GM19240 (cell line): Measurements from ENCODE around the gene IQSEC3.
A peak's percentile ranks its signal among the peaks of the same experiment; 100 is the strongest.
"Not testable (repeated sequence)": the region's sequence is repeated elsewhere in the genome, so short reads cannot be mapped to it uniquely, and the experiment has no call there.

Experiments used
- DNase-seq: peaks from one replicate; pipeline ENCODE4 v3.0.0; 2011; ENCODE audit warnings: low spot score; ENCODE audit not compliant: insufficient read length

IQSEC3 gene

GRCh38 chr12:66428-66781, at the start of gene IQSEC3:
TSS of gene IQSEC3 (plus strand) at chr12:66767. CDS start at chr12:66883, 116 bp downstream.
- DNase-seq, result not testable (repeated sequence)

DNA sequence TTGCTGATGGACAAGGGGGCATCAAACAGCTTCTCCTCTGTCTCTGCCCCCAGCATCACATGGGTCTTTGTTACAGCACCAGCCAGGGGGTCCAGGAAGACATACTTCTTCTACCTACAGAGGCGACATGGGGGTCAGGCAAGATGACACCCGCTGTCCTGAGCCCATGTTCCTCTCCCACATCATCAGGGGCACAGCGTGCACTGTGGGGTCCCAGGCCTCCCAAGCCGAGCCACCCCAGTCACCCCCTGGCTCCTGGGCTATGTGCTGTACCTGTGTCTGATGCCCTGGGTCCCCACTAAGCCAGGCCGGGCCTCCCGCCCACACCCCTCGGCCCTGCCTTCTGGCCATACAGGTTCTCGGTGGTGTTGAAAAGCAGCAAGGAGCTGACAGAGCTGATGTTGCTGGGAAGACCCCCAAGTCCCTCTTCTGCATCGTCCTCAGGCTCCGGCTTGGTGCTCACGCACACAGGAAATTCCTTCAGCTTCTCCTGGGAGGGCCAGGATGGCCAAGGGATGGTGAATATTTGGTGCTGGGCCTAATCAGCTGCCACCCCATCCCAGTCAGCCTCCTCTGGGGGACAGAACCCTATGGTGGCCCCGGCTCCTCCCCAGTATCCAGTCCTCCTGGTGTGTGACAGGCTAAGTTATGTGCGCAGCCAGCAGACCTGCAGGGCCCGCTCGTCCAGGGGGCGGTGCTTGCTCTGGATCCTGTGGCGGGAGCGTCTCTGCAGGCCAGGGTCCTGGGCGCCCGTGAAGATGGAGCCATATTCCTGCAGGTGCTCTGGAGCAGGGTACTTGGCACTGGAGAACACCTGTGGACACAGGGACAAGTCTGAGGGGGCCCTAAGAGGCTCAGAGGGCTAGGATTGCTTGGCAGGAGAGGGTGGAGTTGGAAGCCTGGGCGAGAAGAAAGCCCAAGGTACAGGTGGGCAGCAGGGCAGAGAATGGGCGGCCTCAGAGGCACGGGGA, 48.9 kb upstream of the IQSEC3 start:
- DNase-seq, result not testable (repeated sequence)

- DNase-seq, result not testable (repeated sequence)
Observed at GRCh38 chr12:18821-19567, 47.6 kb upstream of the IQSEC3 start.

DNA sequence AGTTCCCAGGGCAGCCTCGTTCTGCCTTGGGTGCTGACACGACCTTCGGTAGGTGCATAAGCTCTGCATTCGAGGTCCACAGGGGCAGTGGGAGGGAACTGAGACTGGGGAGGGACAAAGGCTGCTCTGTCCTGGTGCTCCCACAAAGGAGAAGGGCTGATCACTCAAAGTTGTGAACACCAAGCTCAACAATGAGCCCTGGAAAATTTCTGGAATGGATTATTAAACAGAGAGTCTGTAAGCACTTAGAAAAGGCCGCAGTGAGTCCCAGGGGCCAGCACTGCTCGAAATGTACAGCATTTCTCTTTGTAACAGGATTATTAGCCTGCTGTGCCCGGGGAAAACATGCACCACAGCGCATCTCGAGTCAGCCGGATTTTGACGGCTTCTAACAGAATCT, 46.7 kb upstream of the IQSEC3 start:
- not testable (repeated sequence) for DNase-seq

- no peak for DNase-seq
Observed at GRCh38 chr12:20757-21156, 45.8 kb upstream of the IQSEC3 start.

DNA sequence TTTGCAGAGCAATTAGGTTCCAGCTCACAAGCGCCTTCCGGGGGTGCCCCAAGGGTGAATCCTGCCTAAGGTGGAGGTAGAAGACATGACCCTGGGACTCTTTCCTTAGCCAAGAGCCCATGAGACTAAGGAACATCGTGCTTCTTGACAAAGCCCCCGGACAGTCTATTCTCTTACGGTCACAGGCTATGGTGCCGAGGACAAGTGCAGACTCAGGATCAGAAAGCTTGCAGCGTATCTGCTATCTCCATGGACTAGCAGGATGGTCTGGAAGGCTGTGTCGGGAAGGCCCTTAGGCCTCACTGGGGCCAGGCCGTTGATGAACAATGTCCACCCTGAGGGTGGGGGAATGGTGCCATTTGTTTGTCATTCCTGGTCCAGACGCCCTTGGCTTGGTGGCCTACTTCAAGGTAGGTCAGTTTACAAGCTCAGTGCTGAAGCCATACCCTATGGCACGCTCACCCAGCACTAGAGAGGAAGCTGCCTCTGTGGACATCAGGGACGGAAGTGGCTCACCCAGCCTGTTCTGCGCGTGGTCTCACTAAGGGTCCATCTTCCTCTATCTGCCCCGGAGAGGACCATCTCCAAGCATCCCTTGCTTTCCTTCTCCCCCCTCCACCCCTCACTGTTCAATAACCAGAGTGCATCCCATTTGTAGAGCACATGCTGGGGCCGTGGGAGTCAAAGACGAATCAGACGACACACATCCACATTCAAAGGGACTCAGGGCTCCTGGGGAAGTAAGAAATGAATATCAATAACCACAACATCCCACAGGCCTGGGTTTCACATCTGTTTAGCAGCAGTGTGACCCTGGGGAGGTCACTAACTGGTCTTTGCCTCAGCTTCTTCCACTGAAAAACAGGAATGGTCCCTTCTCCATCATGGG, 45.0 kb upstream of the IQSEC3 start:
- peak; percentile 53 for DNase-seq

- no peak for DNase-seq
Observed at GRCh38 chr12:22190-22529, 44.4 kb upstream of the IQSEC3 start.

- DNase-seq, result no peak
Observed at GRCh38 chr12:22530-23201, 43.9 kb upstream of the IQSEC3 start.

GRCh38 chr12:27904-28303, 38.7 kb upstream of the IQSEC3 start:
- DNase-seq, result not testable (repeated sequence)

GRCh38 chr12:38775-39174, 27.8 kb upstream of the IQSEC3 start:
- not testable (repeated sequence) for DNase-seq

- not testable (repeated sequence) for DNase-seq
Observed at GRCh38 chr12:39555-40265, 26.9 kb upstream of the IQSEC3 start.

DNA sequence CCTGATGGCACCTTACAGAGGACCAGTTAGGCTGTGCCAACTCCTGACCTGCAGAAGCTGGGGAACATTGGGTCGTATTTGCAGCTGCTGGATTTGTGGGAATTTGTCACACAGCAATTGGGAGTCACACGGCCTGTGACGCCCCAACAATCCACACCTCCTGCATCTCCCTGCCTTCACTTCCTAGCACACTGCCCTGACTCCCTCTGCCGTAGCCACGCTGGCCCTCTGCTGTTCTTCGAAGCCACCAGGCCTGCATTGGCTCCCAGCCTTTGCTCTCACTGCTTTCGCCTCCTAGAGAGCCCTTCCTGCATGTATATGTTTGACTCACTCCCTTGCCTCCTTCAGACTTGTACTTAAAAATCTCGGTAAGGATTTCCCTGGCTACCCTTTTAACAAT, 22.2 kb upstream of the IQSEC3 start:
- DNase-seq, result not testable (repeated sequence)

DNA sequence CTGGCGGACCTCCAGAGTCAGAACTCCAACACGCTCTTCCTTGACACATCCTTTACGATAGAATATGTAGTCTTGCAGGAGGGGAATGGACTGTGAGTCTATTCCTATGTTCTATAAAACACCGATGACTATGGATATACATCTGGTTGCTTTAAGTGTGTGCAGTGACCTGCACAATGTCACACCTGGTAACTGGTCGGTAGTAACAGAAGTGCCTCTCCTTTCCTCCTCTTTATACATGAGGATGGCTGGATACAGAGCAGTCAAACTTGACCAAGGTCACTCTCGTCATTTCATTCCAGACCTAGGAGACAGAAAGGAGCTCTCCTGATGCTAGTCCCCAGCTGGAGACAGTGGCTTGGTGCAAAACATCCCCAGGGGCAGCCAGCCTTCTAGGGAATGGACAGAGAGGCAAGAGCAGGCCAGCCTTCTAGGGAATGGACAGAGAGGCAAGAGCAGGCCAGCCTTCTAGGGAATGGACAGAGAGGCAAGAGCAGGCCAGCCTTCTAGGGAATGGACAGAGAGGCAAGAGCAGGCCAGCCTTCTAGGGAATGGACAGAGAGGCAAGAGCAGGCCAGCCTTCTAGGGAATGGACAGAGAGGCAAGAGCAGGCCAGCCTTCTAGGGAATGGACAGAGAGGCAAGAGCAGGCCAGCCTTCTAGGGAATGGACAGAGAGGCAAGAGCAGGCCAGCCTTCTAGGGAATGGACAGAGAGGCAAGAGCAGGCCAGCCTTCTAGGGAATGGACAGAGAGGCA, 21.2 kb upstream of the IQSEC3 start:
- DNase-seq, result not testable (repeated sequence)

DNA sequence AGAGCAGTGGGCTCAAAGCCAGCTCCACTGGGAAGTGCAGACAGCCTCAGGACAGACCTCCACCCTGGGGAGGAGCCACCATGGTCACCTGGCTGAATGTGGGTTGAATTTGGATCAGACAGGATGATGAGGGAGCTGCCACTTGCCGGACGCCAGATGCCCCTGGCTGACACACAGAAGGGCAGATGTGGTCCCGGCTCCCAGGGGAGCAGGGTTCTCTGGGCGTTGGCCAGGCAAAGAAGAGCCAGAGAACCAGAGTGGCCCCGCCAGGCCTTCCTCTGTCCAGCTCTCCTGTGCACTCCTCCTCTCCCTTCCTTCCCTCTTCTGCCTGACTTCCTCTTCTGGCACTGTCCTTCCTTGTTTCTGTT, 20.6 kb upstream of the IQSEC3 start:
- not testable (repeated sequence) for DNase-seq

DNA sequence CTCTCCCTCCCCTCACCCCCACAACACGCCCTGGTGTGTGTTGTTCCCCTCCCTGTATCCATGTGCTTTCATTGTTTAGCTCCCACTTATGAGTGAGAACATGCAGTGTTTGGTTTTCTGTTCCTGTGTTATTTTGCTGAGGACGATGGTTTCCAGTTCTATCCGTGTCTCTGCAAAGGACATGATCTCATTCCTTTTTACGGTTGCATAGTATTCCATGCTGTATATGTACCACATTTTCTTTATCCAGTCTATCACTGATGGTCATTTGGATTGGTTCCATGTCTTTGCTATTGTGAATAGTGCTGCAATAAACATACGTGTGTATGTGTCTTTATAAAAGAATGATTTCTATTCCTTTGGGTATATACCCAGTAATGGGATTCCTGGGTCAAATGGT, 20.0 kb upstream of the IQSEC3 start:
- DNase-seq, result not testable (repeated sequence)

DNA sequence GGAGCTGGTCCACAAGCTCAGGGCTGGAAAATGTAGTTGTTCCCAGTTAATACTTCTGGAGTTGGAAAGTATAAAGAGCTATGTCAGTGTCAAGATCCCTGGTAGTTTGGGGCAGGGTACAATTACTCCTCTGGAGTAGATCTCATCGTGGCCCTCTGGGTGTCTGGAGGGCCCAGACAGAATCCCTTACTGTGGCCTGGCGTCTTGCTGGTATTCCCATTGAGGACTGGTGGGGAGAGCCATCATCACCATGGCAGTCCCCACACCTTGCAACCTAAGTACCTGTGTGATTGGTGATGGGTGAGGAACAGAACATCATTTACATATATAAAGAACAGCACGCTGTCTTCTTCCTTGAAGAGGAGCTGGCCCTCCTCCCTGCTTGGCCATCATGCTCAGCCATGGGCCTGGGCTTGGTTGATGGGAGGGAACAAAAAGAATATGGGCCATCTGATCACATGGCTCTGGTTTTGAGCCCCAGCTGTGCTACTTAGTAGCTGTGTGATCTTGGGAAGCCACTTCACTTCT, 18.8 kb upstream of the IQSEC3 start:
- not testable (repeated sequence) for DNase-seq

- DNase-seq, result not testable (repeated sequence)
Observed at GRCh38 chr12:49149-49548, 17.4 kb upstream of the IQSEC3 start.

DNA sequence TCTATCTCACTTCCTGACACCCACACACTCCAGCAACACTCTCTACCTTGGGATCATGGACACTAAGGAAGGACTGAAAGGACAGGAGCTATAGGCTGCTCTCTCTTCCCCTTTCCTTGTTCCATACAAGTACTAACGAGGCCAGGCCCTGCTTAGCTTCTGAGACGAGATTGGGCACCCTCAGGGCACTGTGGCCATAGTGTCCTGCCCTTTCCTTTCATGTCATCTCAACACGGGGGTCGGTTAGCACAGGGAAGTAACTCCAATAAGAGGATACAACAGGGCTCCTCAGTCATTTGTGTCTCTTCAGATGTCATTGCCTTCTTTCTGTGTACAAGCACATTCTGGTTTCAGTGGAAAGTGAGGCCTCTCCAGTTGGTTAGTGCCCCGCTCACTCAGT, 15.5 kb upstream of the IQSEC3 start:
- not testable (repeated sequence) for DNase-seq

DNA sequence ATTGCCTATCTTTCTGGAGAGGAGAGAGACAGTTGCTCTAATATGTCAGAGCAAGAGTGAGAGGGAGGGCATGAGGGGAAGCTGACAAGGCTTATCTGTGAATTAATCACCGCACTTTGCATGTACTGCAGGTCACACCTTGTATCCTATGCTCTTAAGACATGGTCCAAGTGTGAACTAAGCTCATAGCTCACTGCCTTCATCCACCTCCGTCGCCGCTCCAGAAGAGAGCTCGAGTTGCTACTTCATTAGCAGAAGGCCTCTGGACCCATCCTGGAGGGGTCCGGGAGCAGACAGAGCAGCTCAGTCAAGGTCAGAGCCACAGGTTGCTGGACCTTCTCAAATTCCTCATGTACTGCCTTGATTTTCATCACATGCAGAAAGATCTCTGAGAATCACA, 14.6 kb upstream of the IQSEC3 start:
- DNase-seq, result not testable (repeated sequence)
